Stimulated activated CD8-positive, alpha-beta memory T cell treated with anti-CD3 and anti-CD28 coated beads, Interleukin-15, amount 100 ng/mL, for 4 hours (primary cell): Measurements from ENCODE around the gene PSMB10.
"Not testable (repeated sequence)": the region's sequence is repeated elsewhere in the genome, so short reads cannot be mapped to it uniquely, and the experiment has no call there.

ENCODE experiments used
- DNase-seq, 2 donors: peaks; one replicate each; pipeline ENCODE4 v3.0.0-alpha.2; 2020; ENCODE audit warnings: low read depth in 2 of 2

PSMB10 gene

DNA sequence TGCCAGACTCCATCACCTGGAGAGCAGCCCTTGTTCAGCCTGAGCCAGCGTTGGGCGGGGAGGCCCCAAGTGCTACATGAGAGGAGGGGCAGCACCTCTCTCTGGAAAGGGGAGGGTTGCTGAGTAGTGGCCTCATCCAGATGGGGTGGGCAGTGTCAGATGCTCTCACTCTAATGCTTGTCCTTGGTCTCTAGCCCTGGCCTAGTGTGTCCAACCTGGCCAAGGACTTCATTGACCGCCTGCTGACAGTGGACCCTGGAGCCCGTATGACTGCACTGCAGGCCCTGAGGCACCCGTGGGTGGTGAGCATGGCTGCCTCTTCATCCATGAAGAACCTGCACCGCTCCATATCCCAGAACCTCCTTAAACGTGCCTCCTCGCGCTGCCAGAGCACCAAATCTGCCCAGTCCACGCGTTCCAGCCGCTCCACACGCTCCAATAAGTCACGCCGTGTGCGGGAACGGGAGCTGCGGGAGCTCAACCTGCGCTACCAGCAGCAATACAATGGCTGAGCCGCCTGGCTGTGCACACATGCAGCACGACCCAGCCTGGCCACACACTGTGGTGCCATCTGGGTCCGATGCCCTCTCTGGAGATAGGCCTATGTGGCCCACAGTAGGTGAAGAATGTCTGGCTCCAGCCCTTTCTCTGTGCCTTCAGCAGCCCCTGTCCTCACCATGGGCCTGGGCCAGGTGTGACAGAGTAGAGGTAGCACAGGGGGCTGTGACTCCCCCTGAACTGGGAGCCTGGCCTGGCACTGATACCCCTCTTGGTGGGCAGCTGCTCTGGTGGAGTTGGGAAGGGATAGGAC is 9.3 kb downstream of the PSMB10 start:
- DNase-seq, result no peak

DNA sequence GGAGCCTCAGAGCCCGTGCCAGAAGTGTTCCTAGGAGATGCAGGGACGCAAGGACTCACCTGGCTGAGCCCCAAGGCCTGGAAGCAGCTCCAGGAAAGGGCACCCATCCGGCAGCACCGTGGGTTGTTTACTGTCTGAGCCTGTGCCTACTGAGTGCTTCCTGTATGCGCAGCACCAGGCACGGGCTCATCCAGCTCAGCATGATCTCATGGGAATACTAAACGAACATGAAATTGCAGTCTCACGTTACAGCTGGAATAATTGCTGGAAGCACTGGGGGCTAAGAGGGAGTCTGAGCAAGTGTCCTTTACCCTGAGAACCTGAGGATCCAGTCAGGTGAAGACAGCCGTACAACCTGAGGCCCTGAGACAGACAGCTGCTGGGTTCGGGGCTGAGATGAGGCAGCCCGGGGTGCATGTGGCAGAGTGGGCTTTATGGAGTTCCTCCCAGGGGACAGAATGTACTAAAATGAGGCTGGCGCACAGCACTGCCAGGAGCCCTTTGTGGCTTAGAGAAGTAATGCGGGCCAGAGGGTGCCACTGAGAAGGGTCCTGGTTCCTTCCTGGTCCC is 10.4 kb downstream of the PSMB10 start:
- DNase-seq, result no peak

DNA sequence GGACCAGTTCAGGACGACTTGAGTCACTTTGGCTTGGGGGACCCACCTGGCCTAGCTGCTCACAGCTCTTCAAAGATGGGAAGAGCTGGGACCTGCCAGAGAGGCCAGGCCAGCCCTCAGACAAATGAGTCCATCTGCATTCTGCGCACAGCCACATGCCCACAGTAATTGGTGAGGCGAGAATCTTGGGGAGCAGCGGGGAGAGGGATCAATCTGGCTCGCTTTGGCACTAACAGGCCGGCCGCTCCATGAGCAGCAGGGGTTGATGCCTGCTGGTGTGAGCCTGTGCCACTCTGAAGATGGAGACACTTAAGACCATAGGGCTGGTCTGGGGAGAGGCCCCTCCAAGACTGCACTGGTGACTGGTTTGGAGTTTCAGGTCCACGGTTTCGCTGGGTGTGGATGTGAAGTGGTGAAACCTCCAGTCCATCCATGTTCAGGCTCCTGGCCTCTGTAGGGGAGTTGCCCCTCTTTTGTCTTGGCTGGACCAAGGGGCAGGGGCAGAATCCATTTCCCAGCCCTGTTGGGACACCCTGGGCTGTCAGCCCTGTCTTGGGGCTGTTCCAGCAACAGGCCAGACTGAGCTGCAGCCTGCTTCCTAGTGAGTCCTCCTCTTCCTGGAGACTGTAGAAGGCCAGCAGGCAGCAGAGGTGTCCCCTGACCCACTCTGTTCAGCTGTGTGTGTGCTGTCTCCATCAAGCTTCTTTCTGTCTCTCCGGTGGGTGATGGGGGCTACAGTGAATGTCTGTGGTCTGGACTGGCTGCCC is 12.3 kb downstream of the PSMB10 start:
- no peak for DNase-seq

DNA sequence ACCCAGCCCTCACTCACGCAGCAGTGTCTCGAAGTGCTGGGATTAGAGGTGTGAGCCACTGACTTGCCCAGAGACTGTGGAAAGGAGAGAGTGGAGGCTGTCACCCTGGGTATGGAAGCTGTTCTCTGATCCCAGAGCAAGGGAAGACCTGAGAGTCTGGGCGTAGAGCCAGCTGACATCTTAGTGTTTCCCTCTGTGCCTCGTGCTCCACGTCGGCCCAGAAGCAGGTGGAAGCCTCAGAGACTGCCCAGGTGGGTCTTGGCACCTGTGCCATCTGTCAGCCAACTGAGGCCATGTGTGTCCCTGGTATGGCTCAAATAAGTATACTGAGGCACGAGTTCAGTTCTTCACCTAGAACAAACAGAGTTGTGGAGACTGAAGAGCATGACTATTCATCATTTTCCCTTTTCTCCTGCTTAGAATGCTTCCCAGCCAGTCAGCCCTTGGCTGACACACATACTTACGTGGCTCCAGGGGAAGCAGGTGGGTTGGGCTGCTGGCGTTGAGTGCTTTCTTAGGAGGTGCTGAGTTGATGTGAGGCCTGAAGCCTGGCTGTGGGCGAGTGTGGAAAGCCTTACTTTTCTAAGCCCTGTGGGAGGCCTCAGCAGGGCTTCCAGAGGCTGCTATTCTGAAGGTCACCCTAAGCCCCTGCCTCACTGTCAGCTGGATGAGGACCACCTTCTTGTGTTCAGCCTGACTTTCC is 13.1 kb downstream of the PSMB10 start:
- DNase-seq, result no peak

DNA sequence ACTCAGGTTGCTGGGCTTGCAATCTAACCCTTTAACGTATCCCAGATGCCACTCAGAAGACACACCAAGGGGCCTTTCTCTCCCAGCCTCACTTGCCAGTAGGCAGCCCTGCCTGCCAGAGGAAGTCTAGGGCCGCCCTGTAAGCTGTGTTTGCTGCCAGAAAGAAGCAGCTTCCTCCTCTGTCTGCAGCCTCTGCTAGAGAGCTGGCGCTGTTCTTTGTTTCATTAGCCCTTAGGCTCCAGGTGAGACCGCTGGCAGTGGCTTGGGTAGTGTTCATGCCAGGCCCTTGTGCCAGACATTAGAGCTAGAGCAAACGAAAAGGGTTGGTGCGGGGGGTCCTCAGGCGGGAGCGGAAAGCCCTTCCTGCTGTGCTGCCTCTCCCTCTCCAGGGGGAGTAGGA is 13.9 kb downstream of the PSMB10 start:
- no peak for DNase-seq

DNA sequence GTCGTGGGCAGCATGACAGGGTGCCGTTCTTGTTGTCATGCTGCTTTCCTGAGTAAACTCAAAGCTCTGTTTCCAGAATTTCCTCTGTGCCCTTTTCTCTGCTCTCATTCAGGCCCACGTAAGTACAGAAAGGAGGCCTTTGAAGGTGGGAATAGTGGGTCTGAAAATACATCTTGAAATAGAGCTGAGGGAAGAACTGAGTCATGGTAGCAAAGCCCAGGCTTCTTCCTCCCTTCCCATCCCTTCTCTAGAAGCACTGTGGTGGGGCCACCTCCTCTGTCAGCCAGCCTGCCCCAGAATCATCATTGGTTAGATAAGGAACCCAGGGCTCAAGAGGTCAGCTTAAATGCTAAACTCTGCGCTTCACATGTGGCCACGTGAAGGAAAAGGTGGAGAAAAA is 14.4 kb downstream of the PSMB10 start:
- DNase-seq, result no peak

DNA sequence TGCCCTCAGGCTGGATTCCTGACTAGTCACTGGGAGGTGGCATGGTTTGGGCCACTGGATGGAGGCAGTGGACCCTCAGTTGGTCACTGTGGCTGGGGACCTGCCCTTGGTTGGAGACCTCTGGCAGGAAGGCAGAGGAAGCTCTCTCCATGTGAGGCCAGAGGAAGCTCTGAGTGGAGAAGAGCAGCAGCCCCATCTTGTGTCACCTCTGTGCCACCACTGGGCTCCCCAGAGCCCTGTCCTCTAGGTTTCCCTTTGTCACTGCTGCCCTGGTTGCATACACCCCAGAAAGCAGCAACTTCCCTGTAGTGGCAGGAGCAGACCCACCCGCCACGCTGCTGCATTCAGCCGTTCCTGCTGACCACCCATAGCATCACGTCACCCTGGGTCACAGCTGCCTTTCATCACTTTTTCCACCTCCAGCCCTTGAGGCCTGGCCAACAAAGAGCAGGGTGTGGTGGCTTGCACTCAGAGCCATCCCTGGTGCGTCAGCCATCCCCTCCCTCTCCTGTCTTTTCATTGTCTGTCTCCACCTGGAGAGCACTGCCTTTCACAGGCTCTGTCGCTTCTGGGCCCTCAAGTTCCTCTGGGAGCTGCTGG is 16.9 kb downstream of the PSMB10 start:
- DNase-seq, result no peak

DNA sequence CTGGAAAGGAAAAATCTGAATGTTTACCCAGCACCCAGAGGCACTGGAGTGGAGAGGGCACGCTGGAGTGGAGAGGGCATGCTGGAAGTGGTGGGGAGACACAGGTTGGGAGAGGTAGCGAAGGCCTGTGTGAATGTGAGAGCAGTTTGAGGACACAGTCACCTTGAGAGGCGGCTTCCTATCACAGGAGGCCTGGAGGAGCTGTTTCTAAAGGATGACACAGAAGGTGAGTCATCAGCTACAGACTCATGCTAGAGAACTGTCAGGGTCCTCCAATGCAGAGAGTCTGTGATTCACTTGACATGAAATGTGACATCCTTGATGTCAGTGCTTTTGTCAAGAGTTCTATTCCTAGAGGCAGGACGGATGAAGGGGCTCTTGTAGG is 18.8 kb downstream of the PSMB10 start:
- peak in 1 of 2 donors; percentile 14 for DNase-seq

DNA sequence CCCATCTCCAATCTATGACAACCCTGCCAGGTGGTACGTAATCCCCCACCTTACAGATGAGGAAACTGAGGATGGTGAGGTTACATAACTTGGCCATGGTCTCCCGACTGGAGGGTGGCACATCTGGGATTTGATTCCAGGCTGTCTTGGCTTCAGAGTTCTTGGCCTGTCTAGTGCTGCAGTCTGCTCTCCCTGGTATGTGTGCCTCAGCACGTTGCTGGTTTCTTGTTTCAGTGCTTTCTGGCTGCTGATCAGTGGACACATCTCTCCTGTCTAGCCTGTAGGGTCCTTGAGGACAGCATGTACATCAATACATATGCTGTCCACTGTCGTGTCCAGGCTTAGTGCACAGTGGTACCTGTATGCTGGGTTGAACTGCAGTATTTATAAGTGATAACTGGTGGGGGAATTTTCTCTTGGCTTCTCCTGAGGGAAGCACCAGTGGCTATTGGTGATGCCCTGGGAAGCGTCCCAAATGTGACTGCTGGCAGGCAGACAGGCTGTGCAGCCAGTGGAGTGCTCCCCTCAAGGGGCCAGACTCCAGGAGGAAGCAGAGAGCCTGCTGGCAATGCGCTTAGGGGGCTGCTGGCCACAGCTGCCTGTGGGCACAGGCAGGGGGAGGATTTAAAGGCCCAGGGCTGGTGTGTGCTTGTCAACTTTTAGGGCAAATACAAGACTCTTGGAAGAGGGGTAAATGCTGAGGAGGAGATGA is 19.4 kb downstream of the PSMB10 start:
- no peak for DNase-seq

DNA sequence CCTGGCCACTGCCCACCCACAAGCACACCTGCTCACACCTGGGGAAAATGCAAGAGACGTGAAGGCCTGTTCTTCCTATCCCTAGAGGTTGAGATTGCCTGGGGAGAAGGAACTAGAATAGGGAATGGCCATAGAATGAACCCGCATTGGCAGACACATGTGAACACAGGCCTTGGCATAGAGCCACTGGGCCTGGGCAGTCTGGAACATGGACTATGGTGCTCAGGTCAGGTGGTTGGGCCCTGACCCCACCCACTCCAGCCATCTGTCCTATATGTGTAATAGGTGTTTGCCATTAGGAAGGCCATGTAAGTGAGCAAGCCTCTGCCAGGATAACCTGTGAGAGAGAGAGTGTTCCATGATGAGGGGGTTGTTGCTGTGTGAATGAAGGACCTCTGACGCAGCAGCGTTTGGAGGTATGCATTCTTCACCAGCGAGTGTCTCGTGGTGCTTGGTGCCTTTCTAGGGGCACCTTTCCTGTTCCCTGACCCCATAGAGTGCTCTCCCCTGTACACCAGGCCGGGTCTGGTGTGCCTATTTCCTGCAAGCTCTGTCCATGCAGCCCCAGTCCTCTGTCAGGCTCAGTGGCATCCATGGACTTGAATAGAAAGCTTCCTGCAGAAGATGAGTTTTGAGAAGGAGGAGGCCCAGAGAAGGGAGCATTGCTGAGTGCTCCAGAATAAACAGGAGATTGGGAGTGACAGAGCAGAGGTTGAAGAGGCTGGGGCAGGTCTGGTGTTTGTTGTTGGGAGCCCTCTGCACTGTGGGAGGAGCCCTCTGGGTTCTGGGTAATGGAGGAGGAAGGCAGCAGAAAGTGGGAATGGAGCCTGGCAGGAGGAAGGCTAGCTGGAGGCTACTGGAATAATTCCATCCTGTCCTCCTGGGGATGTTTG is 20.6 kb downstream of the PSMB10 start:
- DNase-seq, result no peak

DNA sequence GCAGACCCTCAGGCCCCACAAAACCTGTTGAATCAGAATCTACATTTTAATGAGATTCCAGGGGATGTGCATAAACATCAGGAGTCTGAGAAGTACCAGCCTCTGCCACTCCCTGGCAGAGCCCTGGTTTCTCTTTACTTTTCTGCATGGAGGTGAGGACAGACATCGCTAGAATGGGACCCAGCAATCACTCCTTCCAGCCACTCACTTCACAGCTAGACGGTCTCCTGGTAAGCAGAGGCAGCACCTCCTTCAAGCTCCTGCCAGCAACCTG is 21.2 kb downstream of the PSMB10 start:
- DNase-seq, result not testable (repeated sequence)

DNA sequence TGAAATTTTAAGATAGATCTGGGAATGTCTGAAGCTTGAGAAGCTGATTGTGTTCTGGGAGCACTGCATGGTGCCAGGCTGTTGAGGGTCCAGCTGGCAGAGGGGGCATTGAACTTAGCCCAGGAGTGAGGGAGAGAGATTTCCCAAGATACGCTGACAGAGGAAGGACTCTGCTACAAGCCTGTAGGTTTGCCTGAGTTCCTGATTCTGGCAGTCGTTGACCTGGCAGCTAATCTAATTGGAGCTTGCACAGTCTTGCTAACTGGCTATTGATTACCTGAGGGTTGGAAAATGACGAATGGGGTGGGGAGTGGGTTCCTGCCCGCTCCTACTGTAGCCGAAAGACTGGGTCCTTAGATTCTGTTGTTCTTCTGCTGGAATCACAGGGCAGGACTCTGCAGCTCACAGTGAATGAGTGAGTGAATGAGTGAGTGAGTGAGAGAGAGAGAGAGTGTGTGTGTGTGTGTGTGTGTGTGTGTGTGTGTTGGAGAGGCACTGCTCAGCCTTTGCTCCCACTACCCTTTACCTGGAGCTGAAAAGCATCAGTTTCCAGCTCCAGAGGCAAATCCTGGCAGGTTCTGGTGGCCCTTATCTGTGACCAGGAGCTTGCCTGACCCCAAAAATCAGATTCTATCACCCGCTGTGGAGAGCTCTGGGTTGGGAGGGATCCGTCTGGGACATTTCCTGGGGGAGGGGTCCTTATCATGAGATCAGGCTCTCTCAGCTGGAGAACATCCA is 21.7 kb downstream of the PSMB10 start:
- no peak for DNase-seq

DNA sequence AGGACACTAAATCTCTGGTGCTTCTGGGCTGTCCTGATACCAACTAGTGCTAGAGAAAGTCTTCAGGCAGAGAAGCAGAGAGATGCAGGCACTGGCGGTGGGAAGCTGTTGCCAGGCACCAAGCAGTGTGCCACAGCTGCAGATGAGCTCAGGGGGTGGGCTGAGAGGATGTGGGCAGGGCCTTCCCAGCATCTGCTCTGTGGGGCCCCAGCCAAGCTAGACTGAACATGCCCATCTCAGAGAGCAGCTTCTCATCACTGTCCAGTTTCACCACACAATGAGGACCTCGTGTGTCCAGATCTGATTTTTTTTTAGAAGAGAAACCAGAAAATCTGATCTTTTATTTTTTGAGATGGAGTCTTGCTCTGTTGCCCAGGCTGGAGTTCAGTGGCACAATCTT is 26.5 kb downstream of the PSMB10 start:
- no peak for DNase-seq

DNA sequence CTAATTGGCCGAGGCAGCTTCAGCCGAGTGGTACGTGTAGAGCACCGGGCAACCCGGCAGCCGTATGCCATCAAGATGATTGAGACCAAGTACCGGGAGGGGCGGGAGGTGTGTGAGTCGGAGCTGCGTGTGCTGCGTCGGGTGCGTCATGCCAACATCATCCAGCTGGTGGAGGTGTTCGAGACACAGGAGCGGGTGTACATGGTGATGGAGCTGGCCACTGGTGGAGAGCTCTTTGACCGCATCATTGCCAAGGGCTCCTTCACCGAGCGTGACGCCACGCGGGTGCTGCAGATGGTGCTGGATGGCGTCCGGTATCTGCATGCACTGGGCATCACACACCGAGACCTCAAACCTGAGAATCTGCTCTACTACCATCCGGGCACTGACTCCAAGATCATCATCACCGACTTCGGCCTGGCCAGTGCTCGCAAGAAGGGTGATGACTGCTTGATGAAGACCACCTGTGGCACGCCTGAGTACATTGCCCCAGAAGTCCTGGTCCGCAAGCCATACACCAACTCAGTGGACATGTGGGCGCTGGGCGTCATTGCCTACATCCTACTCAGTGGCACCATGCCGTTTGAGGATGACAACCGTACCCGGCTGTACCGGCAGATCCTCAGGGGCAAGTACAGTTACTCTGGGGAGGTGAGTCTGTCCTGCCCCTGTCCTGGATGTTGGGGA is 27.5 kb downstream of the PSMB10 start:
- no peak for DNase-seq

DNA sequence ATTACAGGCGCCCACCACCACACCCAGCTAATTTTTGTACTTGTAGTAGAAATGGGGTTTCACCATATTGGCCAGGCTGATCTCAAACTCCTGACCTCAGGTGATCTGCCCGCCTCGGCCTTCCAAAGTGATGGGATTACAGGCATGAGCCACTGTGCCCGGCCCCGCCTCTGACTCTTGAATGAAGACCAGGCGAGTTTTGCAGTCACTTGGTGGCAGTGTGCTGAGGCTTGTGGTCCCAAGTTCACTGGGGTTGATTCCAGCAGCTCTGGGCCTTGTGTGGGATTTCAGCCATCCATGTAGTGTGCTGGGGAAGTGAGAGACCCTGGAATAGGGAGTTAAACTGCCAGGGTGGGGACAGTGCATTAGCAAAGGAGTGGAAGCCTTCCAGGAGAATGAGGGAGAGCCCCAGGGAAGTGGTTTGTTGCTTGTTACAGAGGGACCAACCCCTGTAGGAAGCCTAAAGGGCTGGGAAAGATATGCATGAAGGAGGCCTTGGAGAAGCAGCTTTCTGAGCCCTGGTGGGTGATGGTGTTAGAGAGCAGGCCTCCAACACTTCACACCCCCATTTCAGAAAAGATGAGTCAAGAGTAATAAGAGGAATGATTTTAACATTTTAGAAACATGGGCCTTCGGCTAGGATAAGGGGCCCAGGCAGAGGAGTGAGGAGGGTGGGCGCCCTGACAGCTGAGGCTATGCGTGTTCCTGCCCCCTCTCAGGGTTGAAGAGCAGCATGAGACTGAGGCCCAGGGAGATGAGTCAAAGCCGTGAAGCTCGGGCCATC is 29.1 kb downstream of the PSMB10 start:
- DNase-seq, result no peak

DNA sequence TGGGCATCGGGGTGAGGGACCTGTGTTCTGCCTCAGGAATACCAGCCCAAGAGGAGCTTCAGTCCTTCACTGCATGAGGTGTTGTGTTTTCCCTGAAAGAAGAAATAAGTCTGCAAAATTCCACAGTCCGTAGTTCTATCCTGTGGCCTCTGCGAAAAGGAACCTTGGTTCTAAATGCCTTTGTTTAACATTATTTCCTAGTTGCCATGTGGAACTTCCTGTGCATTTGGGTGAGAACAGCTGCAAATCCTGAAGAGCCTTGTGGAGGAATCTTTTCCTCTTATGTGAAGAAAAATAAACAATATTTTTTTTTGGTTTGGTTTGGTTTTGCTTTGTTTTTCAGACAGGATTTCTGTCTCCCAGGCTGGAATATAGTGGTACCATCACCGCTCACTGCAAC is 33.8 kb downstream of the PSMB10 start:
- DNase-seq, result no peak

DNA sequence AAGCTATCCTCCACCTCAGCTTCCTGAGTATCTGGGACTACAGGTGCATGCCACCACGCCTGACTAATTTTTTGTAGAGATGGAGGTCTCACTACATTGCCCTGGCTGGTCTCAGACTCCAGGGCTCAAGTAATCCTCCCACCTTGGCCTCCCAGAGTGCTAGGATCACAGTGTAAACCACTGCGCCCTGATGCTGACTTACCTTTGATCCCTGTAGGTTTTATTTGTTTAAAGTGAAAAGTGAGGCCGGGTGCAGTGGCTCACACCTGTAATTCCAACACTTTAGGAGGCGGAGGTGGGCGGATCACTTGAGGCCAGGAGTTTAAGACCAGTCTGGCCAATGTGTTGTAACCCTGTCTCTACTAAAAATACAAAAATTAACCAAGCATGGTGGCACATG is 34.9 kb downstream of the PSMB10 start:
- no peak for DNase-seq

DNA sequence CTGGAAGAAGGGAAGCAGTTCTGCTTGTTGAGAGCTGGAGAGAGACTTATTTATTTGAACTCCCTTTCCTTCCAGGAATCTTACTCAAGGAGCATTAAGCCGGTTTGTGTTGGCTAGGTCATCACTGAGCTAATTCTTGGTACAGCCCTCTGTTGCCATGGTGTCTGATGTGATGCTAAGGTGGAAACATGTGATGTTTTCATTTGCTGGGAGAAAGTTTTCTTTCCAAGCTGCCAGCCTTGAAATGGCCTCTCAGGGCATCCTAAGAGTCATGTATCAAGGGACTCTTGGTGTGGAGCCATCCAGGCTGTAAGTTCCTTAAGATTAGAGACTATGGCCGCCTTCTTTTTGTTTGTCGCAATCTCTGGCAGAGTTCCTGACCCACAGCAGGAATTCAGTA is 39.4 kb downstream of the PSMB10 start:
- no peak for DNase-seq
